Measurements from ENCODE around the gene ZNFX1.
A peak's percentile ranks its signal among the peaks of the same experiment; 100 is the strongest.
"Not testable (repeated sequence)": the region's sequence is repeated elsewhere in the genome, so short reads cannot be mapped to it uniquely, and the experiment has no call there.

The ZNFX1 gene

DNA sequence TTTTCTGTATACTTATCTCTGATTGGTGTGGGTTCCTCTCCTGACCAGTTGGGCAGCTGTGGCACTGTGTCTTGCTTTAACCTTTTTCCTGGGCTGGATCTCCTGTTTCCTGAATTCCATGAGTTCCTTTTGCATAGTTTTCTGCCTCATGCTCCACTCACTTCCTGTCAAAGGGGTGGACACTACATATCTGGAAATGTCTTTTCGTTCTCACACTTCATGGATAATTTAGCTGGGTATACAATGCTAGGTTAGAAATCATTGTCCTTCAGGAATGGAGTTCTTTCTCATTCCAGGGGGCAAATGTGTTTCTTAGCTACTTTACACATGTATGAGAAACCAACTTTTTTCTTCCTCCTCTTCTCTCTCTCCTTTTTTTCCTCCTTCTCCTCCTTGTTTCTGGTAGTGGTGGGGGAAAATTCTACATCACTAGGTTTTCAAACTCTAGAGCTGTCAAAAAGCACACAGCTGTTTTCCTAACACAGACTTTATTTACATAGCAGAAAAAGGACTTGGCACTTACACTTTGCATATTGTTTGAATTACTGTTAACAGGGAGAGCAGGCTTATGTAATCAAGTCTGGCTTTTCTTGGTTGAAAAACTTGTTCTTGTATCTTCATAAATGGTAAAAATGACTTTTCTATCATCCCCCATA, 67.6 kb downstream of the ZNFX1 start:
- peak; percentile 12 for DNase-seq (ENCODE audit: low spot score)

GRCh38 chr20:49207076-49207475, 70.8 kb downstream of the ZNFX1 start:
- DNase-seq (ENCODE audit: low spot score) = no peak

GRCh38 chr20:49203746-49204145, 74.1 kb downstream of the ZNFX1 start:
- no peak for DNase-seq (ENCODE audit: low spot score)

DNA sequence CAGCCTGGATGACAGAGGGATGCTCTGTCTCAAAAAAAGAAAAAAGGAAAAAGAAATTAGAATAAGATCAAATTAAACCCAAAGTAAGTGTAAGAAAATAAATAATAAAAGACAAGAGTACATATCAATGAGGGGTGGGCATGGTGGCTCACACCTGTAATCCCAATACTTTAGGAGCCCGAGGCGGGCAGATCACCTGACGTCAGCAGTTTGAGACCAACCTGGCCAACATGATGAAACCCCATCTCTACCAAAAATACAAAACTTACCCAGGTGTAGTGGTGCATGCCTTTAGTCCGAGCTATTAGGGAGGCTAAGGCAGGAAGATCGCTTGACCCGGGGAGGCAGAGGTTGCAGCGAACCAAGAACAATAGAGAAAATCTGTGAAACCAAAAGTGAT, 74.8 kb downstream of the ZNFX1 start:
- DNase-seq (ENCODE audit: low spot score) = no peak

DNA sequence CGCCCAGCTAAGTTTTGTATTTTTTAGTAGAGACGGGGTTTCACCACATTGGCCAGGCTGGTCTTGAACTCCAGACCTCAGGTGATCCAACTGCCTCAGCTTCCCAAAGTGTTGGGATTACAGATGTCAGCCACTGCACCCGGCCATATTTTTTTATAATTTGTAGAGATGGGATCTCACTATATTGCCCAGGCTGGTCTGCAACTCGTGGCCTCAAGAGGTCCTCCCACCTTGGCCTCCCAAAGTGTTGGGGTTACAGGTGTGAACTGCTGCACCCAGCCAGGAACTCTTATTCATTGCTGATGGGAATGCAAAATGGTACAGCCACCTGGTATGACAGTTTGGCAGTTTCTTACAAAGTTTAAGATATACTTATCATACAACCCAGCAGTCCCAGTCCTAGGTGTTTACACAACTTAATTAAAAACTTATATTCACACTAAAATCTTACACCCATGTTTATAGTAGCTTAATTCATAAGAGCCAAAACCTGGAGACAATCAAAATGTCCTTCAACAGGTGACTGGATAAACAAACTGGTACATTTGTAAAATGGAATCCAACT, 78.0 kb downstream of the ZNFX1 start:
- DNase-seq (ENCODE audit: low spot score) = no peak

- DNase-seq (ENCODE audit: low spot score) = not testable (repeated sequence)
These were observed 84.8 kb downstream of the ZNFX1 start for GRCh38 chr20:49192944-49193518.
